Parathyroid adenoma (tissue), 2 donors: ENCODE results near the gene SERINC5.

Source experiments
- H2AFZ ChIP-seq: fragments of 300-600 bp; sonication (generic); one replicate; pipeline ENCODE4 v1.7.0; 2017; ENCODE audit warnings: antibody characterized with exemption, mild to moderate bottlenecking
- H3K27ac ChIP-seq: fragments of 300-600 bp; sonication (generic); one replicate; pipeline ENCODE4 v1.7.0; 2017
- H3K27me3 ChIP-seq: fragments of 300-600 bp; sonication (generic); one replicate; pipeline ENCODE4 v1.7.0; 2017; ENCODE audit warnings: low read length; ENCODE audit not compliant: control insufficient read depth, insufficient read depth
- H3K36me3 ChIP-seq: fragments of 300-600 bp; sonication (generic); one replicate; pipeline ENCODE4 v1.7.0; 2017; ENCODE audit warnings: low read length; ENCODE audit not compliant: control insufficient read depth, insufficient read depth
- H3K4me1 ChIP-seq: fragments of 300-600 bp; sonication (generic); one replicate; pipeline ENCODE4 v1.7.0; 2017; ENCODE audit warnings: control low read depth
- H3K4me2 ChIP-seq: fragments of 300-600 bp; sonication (generic); one replicate; pipeline ENCODE4 v1.7.0; 2017; ENCODE audit warnings: low read length
- H3K4me3 ChIP-seq: fragments of 300-600 bp; sonication (generic); one replicate; pipeline ENCODE4 v1.7.0; 2017; ENCODE audit warnings: low read depth, low read length
- H3K79me2 ChIP-seq: fragments of 300-600 bp; sonication (generic); one replicate; pipeline ENCODE4 v1.7.0; 2017; ENCODE audit warnings: control low read depth
- H3K9ac ChIP-seq: fragments of 300-600 bp; sonication (generic); one replicate; pipeline ENCODE4 v1.7.0; 2017; ENCODE audit warnings: mild to moderate bottlenecking
- H3K9me3 ChIP-seq: fragments of 300-600 bp; sonication (generic); one replicate; pipeline ENCODE4 v1.7.0; 2017; ENCODE audit warnings: low read length; ENCODE audit not compliant: control insufficient read depth
- TF ChIP-seq, protein P1 (sequence below): fragments of 300-600 bp; sonication (generic); IDR thresholded peaks from one replicate; pipeline ENCODE4 v1.7.0; 2017; ENCODE audit warnings: antibody characterized with exemption, mild to moderate bottlenecking
- donor health status: primary hyperparathyroidism.

SERINC5 gene

DNA sequence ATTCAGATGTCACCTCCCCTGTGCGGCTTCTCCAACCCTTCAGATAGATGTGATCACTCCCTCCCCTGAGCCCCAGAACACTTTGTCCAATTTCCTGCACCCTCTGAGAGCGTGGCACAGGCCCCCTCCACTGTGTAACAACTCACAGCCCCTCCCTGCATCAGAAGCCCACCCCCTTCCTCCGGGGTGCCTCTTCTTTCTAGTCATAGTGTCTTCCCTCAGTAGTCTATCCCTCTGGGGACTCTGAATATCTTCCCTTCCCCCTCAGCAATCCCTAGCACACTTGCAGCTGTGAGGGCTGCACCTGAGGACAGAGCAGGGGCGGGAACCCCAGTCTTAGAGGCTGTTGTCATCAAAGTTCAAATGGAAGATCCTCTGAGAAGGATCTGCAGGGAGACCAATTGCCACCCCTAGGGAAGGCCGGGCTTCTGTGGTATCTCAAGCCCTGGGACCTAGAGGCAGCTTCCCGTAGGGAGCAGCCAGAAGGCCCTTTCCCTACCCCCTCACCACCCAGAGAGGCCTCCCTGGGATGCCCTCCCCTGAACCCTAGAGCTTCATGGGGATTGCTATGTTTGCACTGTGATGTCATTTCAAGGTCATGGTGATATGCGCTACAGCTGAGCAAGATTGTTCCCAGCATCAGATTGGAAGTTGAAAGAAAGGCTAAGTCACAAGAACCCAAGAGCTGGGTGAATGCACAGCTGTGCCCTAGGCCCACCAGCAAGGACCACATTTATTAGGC is 150.0 kb downstream of the SERINC5 start:
- Histone ChIP-seq H3K9ac (no peak overlapping the region), H3K9me3 (no peaks in the 10 kb centered on the region), H2AFZ (no peak overlapping the region), H3K79me2 (no peaks in the 10 kb centered on the region), H3K4me3 (no peak overlapping the region), H3K27ac (no peak overlapping the region), H3K4me1 (no peaks in the 10 kb centered on the region), H3K4me2 (no peak overlapping the region), H3K36me3 (no peaks in the 10 kb centered on the region), H3K27me3 (no peaks in the 10 kb centered on the region)
- TF ChIP-seq, protein P1, sequence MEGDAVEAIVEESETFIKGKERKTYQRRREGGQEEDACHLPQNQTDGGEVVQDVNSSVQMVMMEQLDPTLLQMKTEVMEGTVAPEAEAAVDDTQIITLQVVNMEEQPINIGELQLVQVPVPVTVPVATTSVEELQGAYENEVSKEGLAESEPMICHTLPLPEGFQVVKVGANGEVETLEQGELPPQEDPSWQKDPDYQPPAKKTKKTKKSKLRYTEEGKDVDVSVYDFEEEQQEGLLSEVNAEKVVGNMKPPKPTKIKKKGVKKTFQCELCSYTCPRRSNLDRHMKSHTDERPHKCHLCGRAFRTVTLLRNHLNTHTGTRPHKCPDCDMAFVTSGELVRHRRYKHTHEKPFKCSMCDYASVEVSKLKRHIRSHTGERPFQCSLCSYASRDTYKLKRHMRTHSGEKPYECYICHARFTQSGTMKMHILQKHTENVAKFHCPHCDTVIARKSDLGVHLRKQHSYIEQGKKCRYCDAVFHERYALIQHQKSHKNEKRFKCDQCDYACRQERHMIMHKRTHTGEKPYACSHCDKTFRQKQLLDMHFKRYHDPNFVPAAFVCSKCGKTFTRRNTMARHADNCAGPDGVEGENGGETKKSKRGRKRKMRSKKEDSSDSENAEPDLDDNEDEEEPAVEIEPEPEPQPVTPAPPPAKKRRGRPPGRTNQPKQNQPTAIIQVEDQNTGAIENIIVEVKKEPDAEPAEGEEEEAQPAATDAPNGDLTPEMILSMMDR = no peak

DNA sequence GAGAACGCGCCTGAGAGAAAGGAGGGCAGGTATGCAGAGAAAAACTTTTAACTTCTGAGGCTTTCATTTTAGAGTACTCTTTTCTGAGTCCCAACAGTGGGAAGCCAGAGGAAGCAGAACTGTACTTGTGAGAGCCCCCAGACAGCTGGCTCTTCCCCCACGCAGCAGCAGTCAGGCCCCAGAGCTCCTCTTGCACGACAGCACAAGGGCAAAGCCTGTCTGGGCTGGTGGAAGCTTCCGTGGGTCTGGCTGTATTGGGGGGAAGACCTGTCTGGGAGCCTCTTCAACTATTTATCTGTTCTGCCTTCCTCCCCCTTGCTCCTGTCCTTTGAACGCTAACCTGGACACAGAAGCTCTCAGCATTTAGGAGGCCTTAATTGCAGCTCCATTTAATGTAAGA is 152.5 kb downstream of the SERINC5 start:
- Histone ChIP-seq H3K4me3 (no peak overlapping the region), H3K4me2 (no peak overlapping the region), H3K27ac (no peak overlapping the region), H3K36me3 (no peaks in the 10 kb centered on the region), H3K79me2 (no peaks in the 10 kb centered on the region), H3K27me3 (no peaks in the 10 kb centered on the region), H3K4me1 (no peaks in the 10 kb centered on the region), H3K9ac (no peak overlapping the region), H3K9me3 (no peaks in the 10 kb centered on the region), H2AFZ (no peak overlapping the region)
- TF ChIP-seq, protein P1 = no peak

DNA sequence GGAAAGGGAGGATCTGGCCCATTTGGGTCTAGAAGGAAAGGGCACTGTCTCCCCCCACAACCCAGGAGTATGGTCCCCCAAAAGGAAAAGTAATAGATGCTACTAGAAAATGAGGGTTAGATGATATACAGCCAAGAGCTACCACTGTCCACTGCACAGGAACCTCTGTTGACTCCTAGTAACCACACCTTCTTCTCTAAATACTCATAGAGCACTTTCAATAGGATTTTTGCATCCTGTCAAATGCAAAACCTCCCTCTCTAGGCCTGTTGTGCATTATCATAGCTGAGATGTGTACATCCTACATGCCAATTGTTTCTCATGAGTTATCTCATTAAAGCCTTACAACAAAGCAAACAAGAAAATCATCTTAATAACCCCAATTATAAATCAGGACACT is 153.9 kb downstream of the SERINC5 start:
- TF ChIP-seq, protein P1 = no peak
- no peak overlapping the region for H3K4me2 ChIP-seq
- no peak overlapping the region for H3K9ac ChIP-seq
- no peak overlapping the region for H2AFZ ChIP-seq
- H3K36me3 ChIP-seq = no peaks in the 10 kb centered on the region
- no peak overlapping the region for H3K27ac ChIP-seq
- H3K4me1 ChIP-seq = no peaks in the 10 kb centered on the region
- no peak overlapping the region for H3K4me3 ChIP-seq
- H3K27me3 ChIP-seq = no peaks in the 10 kb centered on the region
- no peaks in the 10 kb centered on the region for H3K9me3 ChIP-seq
- no peaks in the 10 kb centered on the region for H3K79me2 ChIP-seq

DNA sequence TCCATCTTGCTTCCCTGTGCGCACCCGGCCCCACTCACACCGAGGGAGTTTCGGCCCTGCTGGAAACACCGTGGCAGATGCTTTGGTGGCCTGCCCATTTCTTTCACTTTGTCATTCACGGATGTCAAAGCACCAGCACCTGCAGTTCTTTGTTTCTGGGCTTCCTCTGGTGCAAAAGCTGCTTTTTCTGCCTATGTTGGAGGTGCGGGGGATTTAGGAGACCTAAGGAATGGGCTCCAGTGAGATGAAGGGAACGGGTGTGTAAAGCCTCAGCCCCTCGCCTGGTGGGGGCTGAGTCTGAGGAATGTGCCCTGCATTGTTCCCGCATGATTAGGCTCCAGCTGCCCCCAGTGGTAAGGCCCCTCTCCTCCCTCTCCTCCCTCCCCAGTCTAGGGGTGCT is 158.4 kb downstream of the SERINC5 start:
- Histone ChIP-seq H3K4me2 (no peak overlapping the region), H3K4me1 (no peaks in the 10 kb centered on the region), H2AFZ (no peak overlapping the region), H3K79me2 (no peaks in the 10 kb centered on the region), H3K27me3 (no peaks in the 10 kb centered on the region), H3K9me3 (no peaks in the 10 kb centered on the region), H3K36me3 (no peaks in the 10 kb centered on the region), H3K4me3 (no peak overlapping the region), H3K9ac (no peak overlapping the region), H3K27ac (no peak overlapping the region)
- TF ChIP-seq, protein P1 = no peak

DNA sequence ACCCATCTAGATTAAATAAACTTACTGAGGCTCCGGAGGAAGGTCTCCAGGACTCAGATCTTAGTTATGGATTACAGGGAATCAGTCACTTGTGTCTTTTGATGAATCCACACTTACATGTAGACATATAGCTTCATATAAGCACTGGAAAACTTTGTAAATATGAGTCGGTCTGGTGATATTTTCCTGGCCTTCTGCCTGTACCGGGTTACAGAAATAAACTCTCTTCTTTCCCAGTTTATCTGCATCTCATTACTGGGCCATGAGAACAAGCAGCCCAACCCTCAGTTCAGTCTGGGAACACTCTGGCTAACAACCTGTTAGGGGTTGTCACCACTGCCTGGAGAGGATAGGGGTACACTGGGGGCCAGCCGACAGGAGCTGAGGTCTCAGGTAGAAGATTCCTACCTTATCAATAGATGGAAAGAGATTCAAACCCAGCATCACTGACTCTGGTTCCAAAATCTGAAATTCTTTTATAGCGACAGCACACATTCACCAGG is 161.6 kb downstream of the SERINC5 start:
- H3K4me2 ChIP-seq = no peak overlapping the region
- H3K79me2 ChIP-seq = no peaks in the 10 kb centered on the region
- H3K27ac ChIP-seq = no peak overlapping the region
- TF ChIP-seq, protein P1 = no peak
- no peak overlapping the region for H3K9ac ChIP-seq
- H3K4me3 ChIP-seq = no peak overlapping the region
- peak overlapping the region; percentile 34 for H2AFZ ChIP-seq
- H3K9me3 ChIP-seq = no peaks in the 10 kb centered on the region
- H3K36me3 ChIP-seq = no peaks in the 10 kb centered on the region
- no peaks in the 10 kb centered on the region for H3K4me1 ChIP-seq
- no peaks in the 10 kb centered on the region for H3K27me3 ChIP-seq
